HG03432 (cell line): ENCODE data around the gene ANXA2.
"Not testable (repeated sequence)": the region's sequence is repeated elsewhere in the genome, so short reads cannot be mapped to it uniquely, and the experiment has no call there.

Experiments used
- ATAC-seq: cut with Tn5 transposase; IDR thresholded peaks from one replicate; pipeline ENCODE4 v1.9.1; 2021; ENCODE audit warnings: mild to moderate bottlenecking, moderate library complexity; ENCODE audit not compliant: unreplicated experiment

The ANXA2 gene

GRCh38 chr15:60411774-60412425 lies 14.1 kb upstream of the ANXA2 start:
- ATAC-seq: no peak

GRCh38 chr15:60410350-60410749 lies 12.6 kb upstream of the ANXA2 start:
- ATAC-seq: not testable (repeated sequence)

GRCh38 chr15:60408463-60408981 lies 10.7 kb upstream of the ANXA2 start:
- no peak for ATAC-seq

- no peak for ATAC-seq
Measured at GRCh38 chr15:60407415-60407805, 9.6 kb upstream of the ANXA2 start.

GRCh38 chr15:60406513-60407414 lies 9.0 kb upstream of the ANXA2 start:
- ATAC-seq: no peak

- no peak for ATAC-seq
Measured at GRCh38 chr15:60405399-60405798, 7.6 kb upstream of the ANXA2 start.

- not testable (repeated sequence) for ATAC-seq
Measured at GRCh38 chr15:60404351-60404750, 6.6 kb upstream of the ANXA2 start.

GRCh38 chr15:60400944-60401343 lies 3.2 kb upstream of the ANXA2 start:
- ATAC-seq: no peak

GRCh38 chr15:60399931-60400330 lies 2.1 kb upstream of the ANXA2 start:
- ATAC-seq: no peak

GRCh38 chr15:60399246-60399915 lies 1.6 kb upstream of the ANXA2 start:
- ATAC-seq: no peak

- peak; percentile 74 for ATAC-seq
Measured at GRCh38 chr15:60396958-60397771, 621 bp downstream of the ANXA2 start.

GRCh38 chr15:60396560-60396957 lies 1.2 kb downstream of the ANXA2 start:
- no peak for ATAC-seq

GRCh38 chr15:60396100-60396499 lies 1.7 kb downstream of the ANXA2 start:
- no peak for ATAC-seq

- no peak for ATAC-seq
Measured at GRCh38 chr15:60395276-60396011, 2.3 kb downstream of the ANXA2 start.

GRCh38 chr15:60394689-60395097 lies 3.1 kb downstream of the ANXA2 start:
- ATAC-seq: no peak

GRCh38 chr15:60392986-60393790 lies 4.6 kb downstream of the ANXA2 start:
- ATAC-seq: no peak

GRCh38 chr15:60392601-60392985 lies 5.2 kb downstream of the ANXA2 start:
- ATAC-seq: no peak

- ATAC-seq: no peak
Measured at GRCh38 chr15:60391722-60392315, 6.0 kb downstream of the ANXA2 start.
